ENCODE measurements around the gene RGL1.
A peak's percentile ranks its signal among the peaks of the same experiment; 100 is the strongest.

The RGL1 gene

GRCh38 chr1:183764981-183765380 lies 39.9 kb upstream of the RGL1 start:
- TF ChIP-seq CTCF (conservative IDR thresholded peaks at IDR 0.05; ENCODE audit: low read depth, low read length): no peak
- no peak overlapping the region for H3K4me3 ChIP-seq (ENCODE audit: low read depth, low read length)
- DNase-seq (ENCODE audit: low read depth): no peak

- no peak overlapping the region for H3K4me3 ChIP-seq (ENCODE audit: low read depth, low read length)
- no peak for DNase-seq (ENCODE audit: low read depth)
- no peak for TF ChIP-seq CTCF (conservative IDR thresholded peaks at IDR 0.05; ENCODE audit: low read depth, low read length)
Observed at GRCh38 chr1:183769956-183770815, 34.7 kb upstream of the RGL1 start.

GRCh38 chr1:183770816-183771128 lies 34.1 kb upstream of the RGL1 start:
- H3K4me3 ChIP-seq (ENCODE audit: low read depth, low read length): no peak overlapping the region
- DNase-seq (ENCODE audit: low read depth): no peak
- no peak for TF ChIP-seq CTCF (conservative IDR thresholded peaks at IDR 0.05; ENCODE audit: low read depth, low read length)

- no peak overlapping the region for H3K4me3 ChIP-seq (ENCODE audit: low read depth, low read length)
- TF ChIP-seq CTCF (conservative IDR thresholded peaks at IDR 0.05; ENCODE audit: low read depth, low read length): no peak
- no peak for DNase-seq (ENCODE audit: low read depth)
Observed at GRCh38 chr1:183773482-183774274, 31.2 kb upstream of the RGL1 start.

- DNase-seq (ENCODE audit: low read depth): no peak
- no peak for TF ChIP-seq CTCF (conservative IDR thresholded peaks at IDR 0.05; ENCODE audit: low read depth, low read length)
- no peak overlapping the region for H3K4me3 ChIP-seq (ENCODE audit: low read depth, low read length)
Observed at GRCh38 chr1:183774938-183775337, 30.0 kb upstream of the RGL1 start.

- H3K4me3 ChIP-seq (ENCODE audit: low read depth, low read length): no peak overlapping the region
- peak; percentile 52 for DNase-seq (ENCODE audit: low read depth)
- TF ChIP-seq CTCF (conservative IDR thresholded peaks at IDR 0.05; ENCODE audit: low read depth, low read length): no peak
Observed at GRCh38 chr1:183776731-183777130, 28.2 kb upstream of the RGL1 start.
